B cell (primary cell): ENCODE measurements around the gene USP48. TPM values are rescaled to one million over a fixed set of nuclear protein-coding genes. Genes with fewer than 3 reads are reported as not detected.
"Not testable (repeated sequence)": the region's sequence is repeated elsewhere in the genome, so short reads cannot be mapped to it uniquely, and the experiment has no call there.

Experiments used
- ATAC-seq: fragments of 200-7000 bp; cut with Tn5 transposase; one replicate; pipeline ENCODE4 v1.10.0; 2021; ENCODE audit warnings: low read depth, mild to moderate bottlenecking, moderate number of reproducible peaks, moderate library complexity
- CTCF ChIA-PET: fragments of 350-600 bp; sonication (Branson Sonifier 250); formaldehyde crosslinking; loops from one replicate; lab custom pipeline; 2021; ENCODE audit warnings: antibody characterized with exemption, inconsistent platforms; lab: Charles Lee
- POLR2A ChIA-PET: fragments of 350-600 bp; sonication (Branson Sonifier 250); formaldehyde crosslinking; loops from one replicate; lab custom pipeline; 2021; ENCODE audit warnings: antibody characterized with exemption; lab: Charles Lee
- DNase-seq: peaks from one replicate; pipeline ENCODE4 v3.0.0; 2013
- H2AFZ ChIP-seq: 2 replicates; pipeline ENCODE4 v1.6.1; 2012; ENCODE audit warnings: mild to moderate bottlenecking, low read depth, low read length; ENCODE audit not compliant: insufficient read depth, poor library complexity, severe bottlenecking
- H3K27ac ChIP-seq, 2 donors: 1 replicate in 1 of 2; 2 replicates in 1 of 2; pipeline ENCODE4 v1.5.1; 2012 to 2013; ENCODE audit warnings: low read length in 2 of 2, mild to moderate bottlenecking in 2 of 2, moderate library complexity in 1 of 2
- H3K27me3 ChIP-seq, 4 experiments: fragments of 200-600 bp in 1 of 4; sonication (generic) in 1 of 4; replicated peaks in 1 of 4; 1 replicate in 2 of 4; 2 replicates in 2 of 4; pipeline versions ENCODE4 v1.6.1 to v1.7.0; 2013 to 2016; ENCODE audit warnings: low read length in 3 of 4, mild to moderate bottlenecking in 2 of 4, mixed read lengths in 1 of 4, moderate library complexity in 1 of 4; ENCODE audit not compliant: insufficient read depth in 4 of 4, control insufficient read depth in 3 of 4; ENCODE audit errors: control extremely low read depth in 1 of 4
- H3K36me3 ChIP-seq, 2 experiments: replicated peaks in 1 of 2; 1 replicate in 1 of 2; 2 replicates in 1 of 2; pipeline versions ENCODE4 v1.6.1 to v1.7.1; 2013; ENCODE audit warnings: low read length in 1 of 2; ENCODE audit not compliant: insufficient read depth in 2 of 2, control insufficient read depth in 1 of 2; ENCODE audit errors: control extremely low read depth in 1 of 2, extremely low read depth in 1 of 2
- H3K4me1 ChIP-seq, 2 donors: fragments of 200-600 bp in 1 of 2; sonication (generic) in 1 of 2; 1 replicate in 1 of 2; 2 replicates in 1 of 2; pipeline versions ENCODE4 v1.5.1 to v1.6.1; 2013 to 2017; ENCODE audit warnings: low read length in 2 of 2; ENCODE audit not compliant: control insufficient read depth in 2 of 2, insufficient read depth in 2 of 2
- H3K4me2 ChIP-seq: replicated peaks from 2 replicates; pipeline ENCODE3; 2012; ENCODE audit warnings: mild to moderate bottlenecking, low read depth, low read length; ENCODE audit not compliant: poor library complexity, severe bottlenecking
- H3K4me3 ChIP-seq, 5 experiments: fragments of 200-600 bp in 1 of 5; sonication (generic) in 1 of 5; 1 replicate in 3 of 5; 2 replicates in 2 of 5; pipeline versions ENCODE4 v1.5.1 to v1.7.0; 2011 to 2016; ENCODE audit warnings: low read length in 4 of 5, mild to moderate bottlenecking in 4 of 5, low read depth in 2 of 5, control low read depth in 1 of 5, moderate library complexity in 1 of 5; ENCODE audit not compliant: insufficient read depth in 1 of 5; ENCODE audit errors: control extremely low read depth in 1 of 5, extremely low read depth in 1 of 5
- H3K79me2 ChIP-seq: fragments of 200-600 bp; sonication (generic); one replicate; pipeline ENCODE4 v1.6.0; 2016; ENCODE audit warnings: low read length; ENCODE audit not compliant: control insufficient read depth, insufficient read depth
- H3K9ac ChIP-seq: fragments of 200-600 bp; sonication (generic); 2 replicates; pipeline ENCODE4 v1.6.1; 2017; ENCODE audit warnings: mild to moderate bottlenecking, low read length, moderate library complexity
- H3K9me3 ChIP-seq, 3 donors: one replicate each; pipeline versions ENCODE4 v1.6.1 to v1.7.1; 2013; ENCODE audit warnings: low read length in 2 of 3; ENCODE audit not compliant: control insufficient read depth in 2 of 3, insufficient read depth in 1 of 3; ENCODE audit errors: control extremely low read depth in 1 of 3
- H4K20me1 ChIP-seq: 2 replicates; pipeline ENCODE4 v1.6.0; 2012; ENCODE audit warnings: mild to moderate bottlenecking, low read length; ENCODE audit not compliant: insufficient read depth, control insufficient read depth, poor library complexity, severe bottlenecking
- H3K27ac Mint-ChIP-seq: one replicate; pipeline ENCODE4 v1.8.0; 2021; ENCODE audit warnings: mixed read lengths
- H3K27me3 Mint-ChIP-seq: one replicate; pipeline ENCODE4 v1.8.0; 2021; ENCODE audit warnings: mixed read lengths
- H3K4me1 Mint-ChIP-seq: one replicate; pipeline ENCODE4 v1.8.0; 2021; ENCODE audit warnings: mixed read lengths
- H3K4me3 Mint-ChIP-seq: one replicate; pipeline ENCODE4 v1.8.0; 2021; ENCODE audit warnings: mixed read lengths
- H3K9me3 Mint-ChIP-seq: one replicate; pipeline ENCODE4 v1.8.0; 2022; ENCODE audit warnings: mixed read lengths; ENCODE audit not compliant: insufficient read depth
- EZH2 ChIP-seq: IDR thresholded peaks from 2 replicates; pipeline ENCODE4 v1.6.1; 2012; ENCODE audit warnings: borderline replicate concordance, low read depth, mild to moderate bottlenecking, moderate library complexity, low read length; ENCODE audit not compliant: insufficient read depth, poor library complexity, severe bottlenecking
- WGBS: methylation state at CpG from one replicate; pipeline ENCODE4 v1.1.5; 2013; ENCODE audit warnings: missing lambda C conversion rate; ENCODE audit not compliant: insufficient coverage; 5-methylcytosine and 5-hydroxymethylcytosine counted together
- intact Hi-C: fragments of 100-400 bp; cut with micrococcal nuclease; formaldehyde crosslinking; loops from one replicate; pipeline ENCODE4 v1.10.0; 2022
- polyA plus RNA-seq: library from polyadenylated mRNA; depleted of rRNA; stranded (reverse); fragments of >200 nt; gene quantifications from 2 replicates; pipeline ENCODE4 v1.2.3, GENCODE V29; 2012
- total RNA-seq, 2 donors: library from RNA; stranded (reverse); fragments of 120-200 nt in 1 of 2; gene quantifications; 1 replicate in 1 of 2; 2 replicates in 1 of 2; pipeline versions ENCODE4 v1.2.3 to v1.2.4, GENCODE V29; 2013 to 2022
- TF ChIP-seq, protein P1 (sequence below): fragments of 200-600 bp; IDR thresholded peaks from one replicate; pipeline ENCODE4 v1.8.0; 2022; ENCODE audit warnings: antibody characterized with exemption, mild to moderate bottlenecking

The USP48 gene
- total and polyA plus RNA-seq, 2 donors (not counting 1 experiment from before 2014, with no cell fraction given) = 21.2 to 135 TPM

GRCh38 chr1:21828075-21828474, 45.1 kb upstream of the USP48 start:
- Histone ChIP-seq H3K4me3 (no peak overlapping the region), H3K27me3 (no peaks in the 10 kb centered on the region), H3K4me1 (no peaks in the 10 kb centered on the region), H3K27ac (no peak overlapping the region), H2AFZ (no peak overlapping the region), H3K36me3 (no peaks in the 10 kb centered on the region), H3K4me2 (no peak overlapping the region), H3K79me2 (no peaks in the 10 kb centered on the region), H3K9ac (no peak overlapping the region), H4K20me1 (no peaks in the 10 kb centered on the region), H3K9me3 (peaks cover 0 to 8% (median 0%) of the 10 kb centered on the region in 3 donors)
- Mint-ChIP-seq H3K9me3 (peaks cover 3% of the 10 kb centered on the region), H3K4me3 (no peak overlapping the region), H3K4me1 (peaks cover 3% of the 10 kb centered on the region), H3K27me3 (no peaks in the 10 kb centered on the region), H3K27ac (no peak overlapping the region)
- intact Hi-C loops = no loop called here
- over 99% methylated on average over 10 of the region's 13 CpGs for WGBS
- POLR2A ChIA-PET = no interaction called here
- no peak for TF ChIP-seq EZH2
- TF ChIP-seq, protein P1, sequence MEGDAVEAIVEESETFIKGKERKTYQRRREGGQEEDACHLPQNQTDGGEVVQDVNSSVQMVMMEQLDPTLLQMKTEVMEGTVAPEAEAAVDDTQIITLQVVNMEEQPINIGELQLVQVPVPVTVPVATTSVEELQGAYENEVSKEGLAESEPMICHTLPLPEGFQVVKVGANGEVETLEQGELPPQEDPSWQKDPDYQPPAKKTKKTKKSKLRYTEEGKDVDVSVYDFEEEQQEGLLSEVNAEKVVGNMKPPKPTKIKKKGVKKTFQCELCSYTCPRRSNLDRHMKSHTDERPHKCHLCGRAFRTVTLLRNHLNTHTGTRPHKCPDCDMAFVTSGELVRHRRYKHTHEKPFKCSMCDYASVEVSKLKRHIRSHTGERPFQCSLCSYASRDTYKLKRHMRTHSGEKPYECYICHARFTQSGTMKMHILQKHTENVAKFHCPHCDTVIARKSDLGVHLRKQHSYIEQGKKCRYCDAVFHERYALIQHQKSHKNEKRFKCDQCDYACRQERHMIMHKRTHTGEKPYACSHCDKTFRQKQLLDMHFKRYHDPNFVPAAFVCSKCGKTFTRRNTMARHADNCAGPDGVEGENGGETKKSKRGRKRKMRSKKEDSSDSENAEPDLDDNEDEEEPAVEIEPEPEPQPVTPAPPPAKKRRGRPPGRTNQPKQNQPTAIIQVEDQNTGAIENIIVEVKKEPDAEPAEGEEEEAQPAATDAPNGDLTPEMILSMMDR = no peak
- DNase-seq (no peak), ATAC-seq (no peak)
- CTCF ChIA-PET = no interaction called here

DNA sequence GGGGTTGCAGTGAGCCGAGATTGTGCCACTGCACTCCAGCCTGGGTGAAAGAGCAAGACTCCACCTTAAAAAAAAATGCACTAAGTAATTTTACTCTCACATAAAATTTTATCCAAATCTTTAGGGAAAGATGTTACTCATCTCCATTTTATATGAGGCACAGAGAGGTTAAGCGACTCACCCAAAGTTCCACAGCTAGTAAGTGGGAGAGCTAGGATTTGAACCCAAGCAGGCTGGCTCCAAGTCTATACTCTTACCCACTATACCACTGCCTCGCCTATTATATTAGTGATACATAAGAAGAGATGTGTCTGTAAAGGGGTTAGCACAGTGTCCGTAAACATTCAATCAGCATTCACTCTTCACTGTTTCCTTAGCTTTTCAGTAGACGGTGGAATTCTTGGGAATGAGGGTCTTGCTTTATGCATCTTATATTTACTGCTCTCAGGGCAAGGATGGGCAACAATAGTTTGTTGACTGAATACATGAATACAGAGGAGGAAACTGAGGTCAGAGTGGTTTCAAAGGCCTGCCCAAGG, 44.3 kb upstream of the USP48 start:
- ATAC-seq (no peak), DNase-seq (no peak)
- no peaks in the 10 kb centered on the region for H3K36me3 ChIP-seq
- H3K27ac ChIP-seq = no peak overlapping the region
- TF ChIP-seq, protein P1 = no peak
- TF ChIP-seq EZH2 = no peak
- no peak overlapping the region for H3K4me3 ChIP-seq
- H3K27me3 Mint-ChIP-seq = no peaks in the 10 kb centered on the region
- H2AFZ ChIP-seq = no peak overlapping the region
- H3K9me3 Mint-ChIP-seq = no peaks in the 10 kb centered on the region
- no peaks in the 10 kb centered on the region for H3K4me1 ChIP-seq
- no peak overlapping the region for H3K9ac ChIP-seq
- POLR2A ChIA-PET = no interaction called here
- H3K4me2 ChIP-seq = no peak overlapping the region
- intact Hi-C loops = no loop called here
- peaks cover 3% of the 10 kb centered on the region for H3K4me1 Mint-ChIP-seq
- no peaks in the 10 kb centered on the region for H3K27me3 ChIP-seq
- CTCF ChIA-PET = no interaction called here
- H4K20me1 ChIP-seq = no peaks in the 10 kb centered on the region
- no peaks in the 10 kb centered on the region for H3K79me2 ChIP-seq
- no peak overlapping the region for H3K4me3 Mint-ChIP-seq
- no CpG with 5 or more reads among the region's 5 CpGs for WGBS
- H3K9me3 ChIP-seq = peaks cover 0 to 2% (median 0%) of the 10 kb centered on the region in 3 donors
- no peak overlapping the region for H3K27ac Mint-ChIP-seq

DNA sequence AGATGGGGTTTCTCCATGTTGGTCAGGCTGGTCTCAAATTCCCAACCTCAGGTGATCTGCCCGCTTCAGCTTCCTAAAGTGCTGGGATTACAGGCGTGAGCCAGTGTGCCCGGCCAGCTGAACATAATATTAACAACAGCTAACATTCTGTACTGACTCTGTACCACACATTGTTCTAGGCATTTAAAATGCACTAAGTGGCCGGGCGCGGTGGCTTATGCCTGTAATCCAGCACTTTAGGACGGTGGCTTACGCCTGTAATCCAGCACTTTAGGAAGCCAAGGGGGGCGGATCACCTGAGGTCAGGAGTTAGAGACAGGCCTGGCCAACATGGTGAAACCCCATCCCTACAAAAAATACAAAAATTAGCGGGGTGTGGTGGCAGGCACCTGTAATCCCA, 43.7 kb upstream of the USP48 start:
- H3K4me3 ChIP-seq, CTCF ChIA-PET, H3K79me2 ChIP-seq, H3K27me3 ChIP-seq, H3K4me2 ChIP-seq, DNase-seq, H3K9ac ChIP-seq, H3K27me3 Mint-ChIP-seq, H3K4me3 Mint-ChIP-seq, intact Hi-C loops, POLR2A ChIA-PET, H3K27ac ChIP-seq, H2AFZ ChIP-seq, H4K20me1 ChIP-seq, H3K4me1 Mint-ChIP-seq, H3K27ac Mint-ChIP-seq, H3K36me3 ChIP-seq, H3K9me3 Mint-ChIP-seq, ATAC-seq, H3K4me1 ChIP-seq, H3K9me3 ChIP-seq: not testable (repeated sequence)
- WGBS = 96% methylated on average over 8 of the region's 10 CpGs
